IgD-negative memory B cell (primary cell): ENCODE data around the gene DOCK9. TPM values are rescaled to one million over a fixed set of nuclear protein-coding genes. Genes with fewer than 3 reads are reported as not detected.

ENCODE experiments used
- H3K27ac Mint-ChIP-seq, 3 donors: one replicate each; pipeline ENCODE4 v1.8.0; 2020 to 2022; ENCODE audit warnings: mild to moderate bottlenecking in 3 of 3, mixed read lengths in 3 of 3, moderate library complexity in 1 of 3
- H3K27me3 Mint-ChIP-seq: one replicate; pipeline ENCODE4 v1.8.0; 2021; ENCODE audit warnings: mixed read lengths
- H3K36me3 Mint-ChIP-seq: one replicate; pipeline ENCODE4 v1.8.0; 2020; ENCODE audit warnings: mild to moderate bottlenecking, mixed read lengths
- H3K4me1 Mint-ChIP-seq, 3 donors: one replicate each; pipeline ENCODE4 v1.8.0; 2020 to 2022; ENCODE audit warnings: mixed read lengths in 3 of 3, mild to moderate bottlenecking in 1 of 3
- H3K4me3 Mint-ChIP-seq, 4 donors: one replicate each; pipeline ENCODE4 v1.8.0; 2020 to 2022; ENCODE audit warnings: mild to moderate bottlenecking in 4 of 4, mixed read lengths in 4 of 4, moderate library complexity in 3 of 4
- H3K9me3 Mint-ChIP-seq, 3 donors: one replicate each; pipeline ENCODE4 v1.8.0; 2020 to 2021; ENCODE audit warnings: mixed read lengths in 3 of 3, mild to moderate bottlenecking in 1 of 3
- polyA plus RNA-seq: library from polyadenylated mRNA; unstranded; fragments of 300-500 nt; fragmentation: Illumina TruSeq; gene quantifications from one replicate; pipeline ENCODE4 v1.2.3, GENCODE V29; 2021

Gene DOCK9
- polyA plus RNA-seq, 1 donor from 2014 or later = 4.1 TPM

DNA sequence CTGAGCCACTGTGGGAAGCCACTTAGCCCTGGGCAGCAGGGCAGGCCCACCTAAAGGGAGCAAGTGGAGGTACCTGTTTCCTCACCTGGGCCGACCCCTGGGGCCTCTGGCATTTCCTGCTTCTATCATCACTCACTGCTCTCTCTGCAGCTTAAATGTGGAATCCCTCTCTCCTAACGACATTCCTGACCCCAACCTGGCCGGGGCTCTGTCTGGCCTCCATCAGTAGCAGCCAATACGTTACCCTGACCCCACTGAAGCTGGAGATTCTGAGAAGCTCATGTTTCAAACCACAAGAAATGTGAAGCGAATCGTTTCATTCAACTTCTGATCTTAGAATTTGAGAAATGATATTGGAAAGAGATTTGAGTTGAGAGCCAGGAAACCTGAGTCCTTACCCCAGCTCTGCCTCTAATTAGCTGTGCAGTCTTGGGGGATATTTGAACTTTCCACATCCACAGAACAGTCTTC is 39.9 kb downstream of the DOCK9 start:
- no peaks in the 10 kb centered on the region for H3K4me1 Mint-ChIP-seq
- peaks cover 6% of the 10 kb centered on the region for H3K36me3 Mint-ChIP-seq
- peak overlapping the region in 1 of 3 donors; percentile 53 for H3K27ac Mint-ChIP-seq
- peaks cover 0 to 14% (median 0%) of the 10 kb centered on the region in 3 donors for H3K9me3 Mint-ChIP-seq
- no peaks in the 10 kb centered on the region for H3K27me3 Mint-ChIP-seq
- no peak overlapping the region for H3K4me3 Mint-ChIP-seq

DNA sequence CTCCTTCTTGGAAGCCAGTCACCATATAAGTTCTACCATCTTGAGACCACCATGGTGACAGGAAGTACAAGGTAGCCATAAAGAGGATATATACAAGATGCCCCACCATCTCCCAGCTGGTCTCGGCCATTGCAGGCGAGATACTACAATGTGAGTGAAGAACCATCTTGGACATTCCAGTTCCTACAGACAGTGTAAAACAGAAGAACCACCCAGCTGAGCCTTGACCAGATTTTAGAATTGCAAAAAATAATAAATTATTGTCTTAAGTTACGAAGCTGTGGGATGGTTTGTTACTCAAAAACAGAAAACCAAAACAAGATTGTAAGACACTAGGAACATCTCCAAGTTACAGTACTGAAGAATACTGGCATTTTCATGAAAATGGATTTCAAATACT is 43.6 kb downstream of the DOCK9 start:
- no peaks in the 10 kb centered on the region for H3K27me3 Mint-ChIP-seq
- H3K27ac Mint-ChIP-seq = no peak overlapping the region
- peaks cover 0 to 14% (median 2%) of the 10 kb centered on the region in 3 donors for H3K9me3 Mint-ChIP-seq
- H3K4me1 Mint-ChIP-seq = peaks cover 0 to 7% (median 3%) of the 10 kb centered on the region in 3 donors
- H3K36me3 Mint-ChIP-seq = peaks cover 7% of the 10 kb centered on the region
- no peak overlapping the region for H3K4me3 Mint-ChIP-seq

GRCh38 chr13:98930151-98930591 is 47.7 kb downstream of the DOCK9 start:
- no peaks in the 10 kb centered on the region for H3K27me3 Mint-ChIP-seq
- H3K4me1 Mint-ChIP-seq = peaks cover 0 to 7% (median 3%) of the 10 kb centered on the region in 3 donors
- peak overlapping the region in 1 of 3 donors; percentile 72 for H3K27ac Mint-ChIP-seq
- H3K9me3 Mint-ChIP-seq = peaks cover 0 to 9% (median 2%) of the 10 kb centered on the region in 3 donors
- peak overlapping the region; percentile 62 to 90 (median 74) for H3K4me3 Mint-ChIP-seq
- peaks cover 9% of the 10 kb centered on the region for H3K36me3 Mint-ChIP-seq

GRCh38 chr13:98927951-98928927 is 49.6 kb downstream of the DOCK9 start:
- peaks cover 0 to 2% (median 0%) of the 10 kb centered on the region in 3 donors for H3K9me3 Mint-ChIP-seq
- peaks cover 0 to 7% (median 3%) of the 10 kb centered on the region in 3 donors for H3K4me1 Mint-ChIP-seq
- no peak overlapping the region for H3K4me3 Mint-ChIP-seq
- H3K27me3 Mint-ChIP-seq = no peaks in the 10 kb centered on the region
- no peak overlapping the region for H3K27ac Mint-ChIP-seq
- peaks cover 6% of the 10 kb centered on the region for H3K36me3 Mint-ChIP-seq

GRCh38 chr13:98925949-98926348 is 51.9 kb downstream of the DOCK9 start:
- Mint-ChIP-seq H3K27ac (no peak overlapping the region), H3K9me3 (no peaks in the 10 kb centered on the region), H3K4me1 (peaks cover 0 to 7% (median 3%) of the 10 kb centered on the region in 3 donors), H3K36me3 (peaks cover 9% of the 10 kb centered on the region), H3K4me3 (no peak overlapping the region), H3K27me3 (no peaks in the 10 kb centered on the region)

GRCh38 chr13:98923641-98924397 is 54.0 kb downstream of the DOCK9 start:
- Mint-ChIP-seq H3K9me3 (no peaks in the 10 kb centered on the region), H3K4me1 (peaks cover 0 to 4% (median under 1%) of the 10 kb centered on the region in 3 donors), H3K36me3 (peaks cover 8% of the 10 kb centered on the region), H3K27me3 (no peaks in the 10 kb centered on the region), H3K27ac (no peak overlapping the region), H3K4me3 (no peak overlapping the region)

DNA sequence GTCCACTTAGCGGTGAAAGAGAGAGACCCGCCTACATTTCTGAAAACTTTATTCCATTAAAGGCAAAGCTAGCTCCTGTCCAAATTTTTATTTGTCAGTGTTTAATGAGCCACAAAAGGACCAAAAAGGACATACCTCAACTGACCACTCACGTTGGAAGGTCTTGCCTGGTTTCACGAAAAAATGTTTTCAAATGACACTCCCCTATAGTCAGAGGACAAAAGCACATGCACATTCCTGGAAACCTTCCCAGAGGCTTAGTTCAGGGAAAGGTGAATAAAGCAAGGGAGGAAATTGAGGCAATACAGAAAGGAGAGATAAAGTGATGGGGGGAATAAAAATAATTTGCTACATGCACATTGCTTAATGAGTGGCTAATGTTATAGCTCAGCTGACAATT is 55.6 kb downstream of the DOCK9 start:
- Mint-ChIP-seq H3K9me3 (no peaks in the 10 kb centered on the region), H3K4me3 (no peak overlapping the region), H3K27me3 (no peaks in the 10 kb centered on the region), H3K27ac (no peak overlapping the region), H3K4me1 (peaks cover 5 to 9% (median 5%) of the 10 kb centered on the region in 3 donors), H3K36me3 (peaks cover 8% of the 10 kb centered on the region)

GRCh38 chr13:98921786-98922185 is 56.1 kb downstream of the DOCK9 start:
- peaks cover 5 to 9% (median 5%) of the 10 kb centered on the region in 3 donors for H3K4me1 Mint-ChIP-seq
- no peaks in the 10 kb centered on the region for H3K27me3 Mint-ChIP-seq
- H3K36me3 Mint-ChIP-seq = peaks cover 8% of the 10 kb centered on the region
- no peak overlapping the region for H3K4me3 Mint-ChIP-seq
- H3K9me3 Mint-ChIP-seq = no peaks in the 10 kb centered on the region
- H3K27ac Mint-ChIP-seq = no peak overlapping the region

DNA sequence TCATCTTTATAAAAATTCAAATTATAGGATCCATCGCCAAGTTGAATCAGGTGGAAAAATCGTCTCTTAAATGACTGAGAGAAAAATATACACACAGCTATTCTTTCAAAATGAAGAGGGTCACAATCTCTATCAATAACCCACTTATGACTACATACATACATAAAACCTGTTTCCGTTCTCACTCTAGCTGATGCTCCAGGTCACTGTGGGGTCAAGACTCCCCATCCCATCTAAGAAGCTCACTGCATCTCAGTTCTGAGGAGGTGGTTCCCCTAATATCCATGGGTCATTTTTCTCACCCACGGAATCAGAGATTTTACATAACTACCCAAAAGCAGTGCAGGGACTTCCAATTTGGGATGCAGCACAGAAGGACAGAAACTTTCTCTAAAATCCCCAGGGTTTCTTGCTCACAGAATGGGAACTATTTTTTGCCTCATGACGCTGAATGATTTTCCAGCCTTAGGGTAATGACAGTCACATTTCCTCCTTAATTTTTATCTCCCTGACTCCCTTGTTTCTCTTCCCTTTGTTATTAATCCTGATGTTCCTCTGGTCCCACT is 56.8 kb downstream of the DOCK9 start:
- peaks cover 6% of the 10 kb centered on the region for H3K36me3 Mint-ChIP-seq
- no peak overlapping the region for H3K27ac Mint-ChIP-seq
- H3K9me3 Mint-ChIP-seq = no peaks in the 10 kb centered on the region
- no peaks in the 10 kb centered on the region for H3K27me3 Mint-ChIP-seq
- H3K4me1 Mint-ChIP-seq = peaks cover 5 to 9% (median 5%) of the 10 kb centered on the region in 3 donors
- no peak overlapping the region for H3K4me3 Mint-ChIP-seq

DNA sequence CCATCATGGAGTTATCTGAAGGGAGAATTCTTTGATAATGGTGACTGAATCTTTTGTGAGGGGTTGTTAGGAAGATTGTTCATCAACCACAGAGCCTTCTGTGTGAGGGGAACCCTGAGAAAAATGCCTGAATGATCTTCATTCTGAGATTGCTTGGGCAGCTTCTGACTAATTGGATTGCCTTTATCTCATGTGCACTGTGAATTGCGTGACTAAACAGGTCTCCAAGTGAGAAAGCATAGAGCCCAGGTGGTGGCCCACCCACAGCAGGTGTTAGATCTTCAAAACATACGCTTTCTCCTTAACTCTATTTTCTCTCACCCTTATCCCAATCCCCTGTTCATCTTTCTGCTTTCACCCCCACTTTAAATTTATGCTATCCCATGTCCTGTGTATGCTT is 58.3 kb downstream of the DOCK9 start:
- Mint-ChIP-seq H3K27ac (no peak overlapping the region), H3K27me3 (no peaks in the 10 kb centered on the region), H3K36me3 (peaks cover 8% of the 10 kb centered on the region), H3K4me3 (no peak overlapping the region), H3K4me1 (peaks cover 5 to 9% (median 5%) of the 10 kb centered on the region in 3 donors), H3K9me3 (no peaks in the 10 kb centered on the region)

- Mint-ChIP-seq H3K4me1 (peaks cover 5 to 9% (median 5%) of the 10 kb centered on the region in 3 donors), H3K9me3 (no peaks in the 10 kb centered on the region), H3K27ac (no peak overlapping the region), H3K4me3 (peak overlapping the region in 1 of 4 donors; percentile 63), H3K36me3 (peaks cover 8% of the 10 kb centered on the region), H3K27me3 (no peaks in the 10 kb centered on the region)
Observed at GRCh38 chr13:98918771-98919170, 59.1 kb downstream of the DOCK9 start.

GRCh38 chr13:98917116-98917515 is 60.7 kb downstream of the DOCK9 start:
- Mint-ChIP-seq H3K27me3 (no peaks in the 10 kb centered on the region), H3K27ac (no peak overlapping the region), H3K36me3 (peaks cover 9% of the 10 kb centered on the region), H3K4me1 (peaks cover 5 to 9% (median 5%) of the 10 kb centered on the region in 3 donors), H3K9me3 (no peaks in the 10 kb centered on the region), H3K4me3 (no peak overlapping the region)

DNA sequence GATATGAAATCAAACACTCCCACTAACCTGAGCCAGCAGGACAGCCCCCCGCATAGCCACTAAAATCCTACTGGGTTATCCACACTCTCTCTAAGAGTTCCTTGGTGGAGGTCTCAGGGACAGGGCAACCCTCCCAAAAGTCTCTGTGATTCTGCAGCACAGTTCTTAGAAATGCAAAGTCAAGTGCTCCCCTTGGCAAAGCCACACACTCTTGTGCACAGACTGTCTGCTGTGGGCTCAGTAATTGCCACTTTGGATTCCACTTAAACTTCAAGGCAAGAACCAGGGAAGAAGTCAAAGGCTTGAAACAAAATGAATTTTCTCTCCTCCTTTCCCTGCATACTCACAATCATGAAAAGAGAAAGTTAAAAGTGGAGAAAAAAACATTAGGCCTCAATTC is 61.5 kb downstream of the DOCK9 start:
- H3K4me1 Mint-ChIP-seq = peaks cover 5 to 9% (median 5%) of the 10 kb centered on the region in 3 donors
- H3K36me3 Mint-ChIP-seq = peaks cover 7% of the 10 kb centered on the region
- no peaks in the 10 kb centered on the region for H3K9me3 Mint-ChIP-seq
- H3K27me3 Mint-ChIP-seq = no peaks in the 10 kb centered on the region
- H3K4me3 Mint-ChIP-seq = no peak overlapping the region
- no peak overlapping the region for H3K27ac Mint-ChIP-seq

GRCh38 chr13:98915981-98916380 is 61.9 kb downstream of the DOCK9 start:
- no peaks in the 10 kb centered on the region for H3K27me3 Mint-ChIP-seq
- H3K27ac Mint-ChIP-seq = no peak overlapping the region
- H3K36me3 Mint-ChIP-seq = peaks cover 7% of the 10 kb centered on the region
- H3K4me3 Mint-ChIP-seq = no peak overlapping the region
- H3K4me1 Mint-ChIP-seq = peaks cover 5 to 10% (median 5%) of the 10 kb centered on the region in 3 donors
- H3K9me3 Mint-ChIP-seq = no peaks in the 10 kb centered on the region

DNA sequence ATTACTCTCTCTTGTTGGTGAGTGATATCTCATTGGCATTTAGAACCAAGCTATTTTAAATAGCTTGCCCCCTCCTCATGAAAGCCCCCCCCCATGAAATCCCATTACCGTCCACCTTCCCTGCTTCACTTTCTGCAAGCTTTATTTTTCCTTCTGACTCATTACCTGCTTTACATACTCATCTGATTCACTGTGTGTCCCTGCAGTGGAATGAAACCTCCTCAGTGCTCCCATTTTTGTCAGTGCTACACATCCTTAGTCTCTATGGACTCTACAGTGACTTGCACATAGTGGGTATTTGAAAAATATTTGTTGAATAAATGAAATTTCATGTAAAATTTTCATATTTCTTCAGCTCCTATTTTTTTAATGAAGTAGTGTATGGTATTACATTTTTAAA is 62.3 kb downstream of the DOCK9 start:
- H3K4me1 Mint-ChIP-seq = peaks cover 5 to 14% (median 5%) of the 10 kb centered on the region in 3 donors
- H3K27ac Mint-ChIP-seq = no peak overlapping the region
- no peak overlapping the region for H3K4me3 Mint-ChIP-seq
- H3K9me3 Mint-ChIP-seq = no peaks in the 10 kb centered on the region
- H3K27me3 Mint-ChIP-seq = no peaks in the 10 kb centered on the region
- H3K36me3 Mint-ChIP-seq = peaks cover 5% of the 10 kb centered on the region
